BE2C (cell line): ENCODE data around the gene RFX2.
A peak's percentile ranks its signal among the peaks of the same experiment; 100 is the strongest.

ENCODE experiments used
- DNase-seq: peaks from one replicate; pipeline ENCODE4 v3.0.0-alpha.2; 2020
- H3K27me3 ChIP-seq: fragments of 250-450 bp; sonication (Bioruptor Pico); 2 replicates; pipeline ENCODE4 v1.5.1; 2020; ENCODE audit warnings: mild to moderate bottlenecking
- H3K36me3 ChIP-seq: fragments of 250-450 bp; sonication (Bioruptor Pico); 2 replicates; pipeline ENCODE4 v1.5.1; 2020; ENCODE audit warnings: mild to moderate bottlenecking
- H3K4me1 ChIP-seq: fragments of 250-450 bp; sonication (Bioruptor Pico); 2 replicates; pipeline ENCODE4 v1.5.1; 2020
- H3K4me3 ChIP-seq: 2 replicates; pipeline ENCODE4 v1.5.1; 2011; ENCODE audit warnings: low read depth, low read length
- H3K9me3 ChIP-seq: fragments of 250-450 bp; sonication (Bioruptor Pico); 2 replicates; pipeline ENCODE4 v1.5.1; 2020
- TF ChIP-seq, protein P1 (sequence below): IDR thresholded peaks from 2 replicates; pipeline ENCODE4 v1.5.1; 2012; ENCODE audit warnings: mild to moderate bottlenecking, low read depth, low read length

The RFX2 gene

DNA sequence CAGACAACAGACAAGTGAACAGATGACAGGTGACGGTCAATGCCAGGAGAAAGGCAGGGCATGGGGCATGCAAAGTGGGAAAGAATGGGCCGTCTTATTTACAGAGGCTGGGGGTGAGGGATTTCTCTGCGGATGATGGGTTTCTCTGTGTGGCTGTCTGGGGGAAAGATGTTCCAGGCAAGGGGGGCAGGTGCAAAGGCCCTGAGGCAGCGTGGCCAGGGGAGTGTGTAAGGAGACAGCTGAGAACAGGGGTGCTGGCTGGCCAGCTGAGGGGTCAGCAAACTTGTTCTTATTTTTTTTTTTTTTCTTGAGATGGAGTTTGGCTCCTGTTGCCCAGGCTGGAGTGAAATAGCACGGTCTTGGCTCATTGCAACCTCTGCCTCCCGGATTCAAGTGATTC is 110.6 kb downstream of the RFX2 start:
- no peak for DNase-seq
- Histone ChIP-seq H3K4me1 (peaks cover under 1% of the 10 kb centered on the region; the same call in 1 of the 2 replicates), H3K27me3 (no peaks in the 10 kb centered on the region), H3K36me3 (peaks cover 3% of the 10 kb centered on the region), H3K4me3 (no peak overlapping the region), H3K9me3 (peaks cover 3% of the 10 kb centered on the region)
- TF ChIP-seq, protein P1, sequence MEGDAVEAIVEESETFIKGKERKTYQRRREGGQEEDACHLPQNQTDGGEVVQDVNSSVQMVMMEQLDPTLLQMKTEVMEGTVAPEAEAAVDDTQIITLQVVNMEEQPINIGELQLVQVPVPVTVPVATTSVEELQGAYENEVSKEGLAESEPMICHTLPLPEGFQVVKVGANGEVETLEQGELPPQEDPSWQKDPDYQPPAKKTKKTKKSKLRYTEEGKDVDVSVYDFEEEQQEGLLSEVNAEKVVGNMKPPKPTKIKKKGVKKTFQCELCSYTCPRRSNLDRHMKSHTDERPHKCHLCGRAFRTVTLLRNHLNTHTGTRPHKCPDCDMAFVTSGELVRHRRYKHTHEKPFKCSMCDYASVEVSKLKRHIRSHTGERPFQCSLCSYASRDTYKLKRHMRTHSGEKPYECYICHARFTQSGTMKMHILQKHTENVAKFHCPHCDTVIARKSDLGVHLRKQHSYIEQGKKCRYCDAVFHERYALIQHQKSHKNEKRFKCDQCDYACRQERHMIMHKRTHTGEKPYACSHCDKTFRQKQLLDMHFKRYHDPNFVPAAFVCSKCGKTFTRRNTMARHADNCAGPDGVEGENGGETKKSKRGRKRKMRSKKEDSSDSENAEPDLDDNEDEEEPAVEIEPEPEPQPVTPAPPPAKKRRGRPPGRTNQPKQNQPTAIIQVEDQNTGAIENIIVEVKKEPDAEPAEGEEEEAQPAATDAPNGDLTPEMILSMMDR = no peak

- Histone ChIP-seq H3K27me3 (no peaks in the 10 kb centered on the region), H3K4me3 (no peak overlapping the region), H3K36me3 (peaks cover 4% of the 10 kb centered on the region), H3K4me1 (peaks cover 17% of the 10 kb centered on the region), H3K9me3 (peaks cover 3% of the 10 kb centered on the region)
- TF ChIP-seq, protein P1 = peak; percentile 17; the same call in 1 of the 2 replicates
- no peak for DNase-seq
Measured at GRCh38 chr19:5997371-5997770, 112.9 kb downstream of the RFX2 start.

- TF ChIP-seq, protein P1 = no peak
- no peak overlapping the region for H3K4me3 ChIP-seq
Measured at GRCh38 chr19:5996623-5997320, 113.5 kb downstream of the RFX2 start.

DNA sequence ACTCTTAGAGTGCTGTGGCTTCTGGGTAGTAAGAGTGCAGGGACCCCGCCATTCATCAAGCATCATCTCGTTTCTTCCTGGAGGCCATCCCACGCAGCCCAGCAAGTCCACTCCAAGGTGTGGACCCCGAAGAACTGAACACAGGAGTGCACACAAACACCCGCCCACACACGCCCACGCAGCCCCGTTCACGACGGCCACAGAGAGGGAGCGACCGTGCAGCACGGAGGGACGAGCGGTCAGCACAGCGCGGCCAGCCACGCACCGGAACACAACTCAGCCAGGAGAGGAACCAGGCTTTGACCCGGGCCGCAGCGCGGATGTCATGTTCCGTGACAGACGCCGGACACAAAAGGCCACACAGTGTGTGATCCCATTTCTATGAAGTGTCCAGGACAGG is 114.2 kb downstream of the RFX2 start:
- no peak overlapping the region for H3K4me3 ChIP-seq
- TF ChIP-seq, protein P1 = no peak
- H3K27me3 ChIP-seq = no peaks in the 10 kb centered on the region
- H3K4me1 ChIP-seq = peaks cover 17% of the 10 kb centered on the region
- H3K9me3 ChIP-seq = peaks cover 3% of the 10 kb centered on the region
- H3K36me3 ChIP-seq = peaks cover 4% of the 10 kb centered on the region
- DNase-seq = no peak

More at GRCh38 chr19:5996623-5997320, 113.5 kb downstream of the RFX2 start:
- no peak for DNase-seq
- Histone ChIP-seq H3K36me3 (peaks cover 4% of the 10 kb centered on the region), H3K4me1 (peaks cover 17% of the 10 kb centered on the region), H3K9me3 (peaks cover 3% of the 10 kb centered on the region), H3K27me3 (no peaks in the 10 kb centered on the region)

DNA sequence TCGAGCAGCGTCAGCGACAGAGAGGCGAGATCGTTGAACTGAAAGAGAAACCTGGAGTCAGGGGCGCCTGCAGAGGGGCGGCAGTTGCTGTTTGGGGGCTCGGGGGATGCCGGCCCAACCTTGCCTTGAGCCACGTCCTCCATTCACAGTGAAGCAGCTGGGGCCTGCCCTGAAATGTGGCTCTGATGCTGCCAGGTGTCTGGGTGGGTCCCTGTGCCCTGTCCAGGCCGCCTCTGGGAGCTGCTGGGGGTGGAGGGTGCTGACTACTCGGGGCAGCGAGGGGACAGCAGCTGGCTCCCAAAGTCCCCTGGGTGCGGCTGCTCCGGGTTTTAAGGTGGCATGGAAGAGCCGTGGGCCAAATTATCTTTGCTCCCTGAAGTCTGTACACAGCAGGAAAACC is 114.7 kb downstream of the RFX2 start:
- TF ChIP-seq, protein P1 = no peak
- Histone ChIP-seq H3K36me3 (peaks cover 4% of the 10 kb centered on the region), H3K4me1 (peaks cover 17% of the 10 kb centered on the region), H3K27me3 (no peaks in the 10 kb centered on the region), H3K4me3 (no peak overlapping the region), H3K9me3 (peaks cover under 1% of the 10 kb centered on the region)
- no peak for DNase-seq

GRCh38 chr19:5994405-5995165 is 115.7 kb downstream of the RFX2 start:
- Histone ChIP-seq H3K9me3 (no peaks in the 10 kb centered on the region; the same call in 1 of the 2 replicates), H3K4me3 (no peak overlapping the region), H3K36me3 (peaks cover 4% of the 10 kb centered on the region), H3K27me3 (no peaks in the 10 kb centered on the region), H3K4me1 (peaks cover 19% of the 10 kb centered on the region)
- no peak for DNase-seq
- TF ChIP-seq, protein P1 = no peak
